DLD1 (cell line): ENCODE results near the gene SLC28A1.

Experiments used
- in situ Hi-C: cut with HindIII; loops from 2 replicates; pipeline ENCODE4 v1.10.0; 2017; ENCODE audit warnings: low sequenced_read_pairs

The SLC28A1 gene

DNA sequence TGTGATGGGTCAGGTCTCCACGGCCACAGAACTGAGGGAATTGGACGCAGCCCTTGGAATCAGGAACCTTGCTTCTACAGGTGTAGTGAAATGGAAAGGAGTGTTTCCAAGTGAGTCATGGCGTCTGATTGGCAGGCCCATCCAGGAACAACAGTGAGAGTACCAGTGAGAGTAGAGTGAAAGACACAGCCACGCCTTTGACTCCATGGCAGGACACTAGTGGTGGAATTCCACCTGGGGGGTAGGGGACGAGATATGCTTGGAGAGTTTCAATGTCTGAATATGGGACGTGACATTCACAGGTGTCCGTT lies 3.0 kb upstream of the SLC28A1 start:
- in situ Hi-C loops, result no loop called here

GRCh38 chr15:84883466-84883865 lies 996 bp upstream of the SLC28A1 start:
- in situ Hi-C loops, result no loop called here

DNA sequence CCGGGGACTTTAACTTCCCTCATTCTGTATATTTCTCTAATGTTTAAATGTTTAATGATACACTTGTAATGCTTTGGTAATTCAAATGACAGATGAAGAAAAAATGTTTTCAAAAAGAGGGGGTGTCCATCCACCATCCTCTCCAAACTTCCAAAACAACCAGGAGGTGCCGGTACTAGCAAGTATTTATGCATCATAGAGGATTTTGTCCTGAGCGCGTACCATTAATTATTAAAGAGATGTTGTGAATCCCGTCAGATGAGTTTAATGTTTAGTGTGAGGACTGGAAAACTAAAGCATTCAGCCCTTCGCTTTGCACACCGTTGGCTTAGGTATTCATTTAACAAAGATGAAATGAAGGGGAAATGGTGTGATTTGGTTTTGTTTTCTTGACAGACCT lies 1.3 kb downstream of the SLC28A1 start:
- in situ Hi-C loops, result no loop called here

GRCh38 chr15:84886211-84886983 lies 1.9 kb downstream of the SLC28A1 start:
- in situ Hi-C loops, result no loop called here

GRCh38 chr15:84886984-84887299 lies 2.5 kb downstream of the SLC28A1 start:
- in situ Hi-C loops, result no loop called here

DNA sequence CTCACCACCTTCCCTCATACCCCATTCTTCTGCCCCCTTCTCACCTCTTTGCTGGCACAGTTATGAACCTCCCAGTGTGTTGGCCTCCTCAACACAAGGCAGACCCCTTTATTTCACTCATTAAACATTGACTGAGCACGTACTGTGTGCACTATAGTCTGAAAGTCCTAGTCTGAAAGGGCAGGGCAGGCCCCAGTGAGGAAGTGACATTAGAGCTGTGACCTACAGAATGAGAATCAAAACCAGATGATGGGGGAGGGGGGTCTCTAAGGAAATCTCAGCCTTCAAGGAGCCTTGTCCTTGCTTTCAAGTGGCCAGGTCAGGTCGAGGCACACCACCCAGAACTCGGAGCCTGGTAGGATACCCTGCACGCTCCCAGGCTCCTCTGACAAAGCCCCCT lies 3.5 kb downstream of the SLC28A1 start:
- in situ Hi-C loops, result no loop called here

GRCh38 chr15:84888639-84889038 lies 4.2 kb downstream of the SLC28A1 start:
- in situ Hi-C loops, result no loop called here

GRCh38 chr15:84889313-84889990 lies 5.0 kb downstream of the SLC28A1 start:
- in situ Hi-C loops, result no loop called here

DNA sequence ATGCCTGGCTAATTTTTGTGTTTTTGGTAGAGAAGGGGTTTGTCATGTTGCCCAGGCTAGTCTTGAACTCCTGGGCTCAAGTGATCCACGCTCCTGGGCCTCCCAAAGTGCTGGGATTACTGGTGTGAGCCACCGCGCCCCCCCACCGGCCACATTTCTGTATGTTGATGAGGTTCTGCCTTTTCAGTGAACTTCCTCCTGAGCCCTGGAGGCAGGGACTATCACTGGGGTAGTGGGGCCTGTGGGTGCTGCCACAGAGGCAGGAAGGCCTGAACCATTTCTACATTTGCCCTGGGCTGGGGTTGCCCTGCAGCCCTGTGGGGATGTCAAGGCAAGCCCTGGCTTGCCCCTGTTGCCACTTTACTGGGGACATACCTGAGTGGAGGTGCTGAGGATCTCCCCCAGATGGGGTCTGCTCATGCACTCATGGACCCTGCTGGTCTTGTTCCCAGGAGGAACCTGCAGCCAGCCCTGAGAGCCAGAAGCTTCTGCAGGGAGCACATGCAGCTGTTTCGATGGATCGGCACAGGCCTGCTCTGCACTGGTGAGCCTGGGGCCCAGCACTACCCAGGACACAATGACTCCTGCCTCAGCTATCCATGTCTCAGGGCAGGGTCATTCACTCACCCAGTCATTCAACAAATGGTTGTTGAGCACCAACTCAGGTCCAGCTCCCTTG lies 5.7 kb downstream of the SLC28A1 start:
- in situ Hi-C loops, result loop anchor here (5.0 kb wide), 1 partner anchor 53 kb away; no protein-coding TSS in a partner anchor

DNA sequence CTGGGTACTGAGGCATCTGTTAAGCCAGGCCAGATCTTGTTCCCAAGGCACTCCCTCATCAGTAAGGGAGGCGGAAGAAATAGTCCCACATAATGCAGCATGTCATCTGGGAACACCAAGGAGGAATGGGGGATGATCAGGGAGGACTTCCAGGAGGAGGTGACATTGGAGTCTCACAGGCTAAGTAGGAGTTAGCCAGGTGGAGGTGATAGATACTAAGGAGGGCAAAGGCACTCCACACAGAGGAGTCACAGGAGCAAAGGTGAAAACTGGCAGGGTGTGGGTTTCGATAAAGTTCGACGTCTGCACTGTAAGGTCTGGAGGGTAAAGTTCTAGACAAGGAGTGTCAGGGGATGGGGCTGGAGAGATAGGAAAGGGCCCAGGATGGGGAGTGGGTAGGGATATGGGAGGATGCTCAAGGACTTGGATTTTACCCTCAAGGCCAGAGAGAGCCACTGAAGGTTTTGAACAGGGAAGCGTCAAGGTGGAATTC lies 6.3 kb downstream of the SLC28A1 start:
- in situ Hi-C loops, result loop anchor here (5.0 kb wide), 1 partner anchor 53 kb away; no protein-coding TSS in a partner anchor

- in situ Hi-C loops, result loop anchor here (5.0 kb wide), 1 partner anchor 54 kb away; no protein-coding TSS in a partner anchor
These were observed 6.9 kb downstream of the SLC28A1 start for GRCh38 chr15:84891339-84891738.

DNA sequence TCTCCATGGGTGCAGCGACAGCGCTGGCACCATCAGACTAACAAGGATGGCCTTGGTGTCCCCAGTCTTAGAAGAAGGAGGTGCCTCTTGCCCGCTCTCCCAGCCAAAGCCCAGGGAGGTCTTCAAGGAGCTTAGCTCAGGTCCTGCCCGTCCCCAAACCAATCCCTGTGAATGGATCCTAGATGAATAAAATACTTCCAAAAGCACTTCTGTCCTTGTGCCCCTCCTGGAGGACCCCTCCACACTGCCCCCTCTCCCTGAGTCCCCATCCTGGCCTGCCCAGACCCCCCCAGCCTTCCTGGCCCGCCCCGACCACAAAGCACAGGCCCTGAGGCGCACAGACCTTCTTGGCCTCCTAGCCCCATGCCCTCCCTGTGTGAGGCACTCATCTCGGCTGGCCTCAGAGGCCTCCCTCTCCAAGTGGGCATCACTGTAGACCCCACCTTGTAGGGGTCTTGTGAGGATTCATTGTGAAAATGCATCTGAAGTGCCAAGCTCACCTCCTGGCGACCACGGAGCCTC lies 8.4 kb downstream of the SLC28A1 start:
- in situ Hi-C loops, result loop anchor here (5.0 kb wide), 1 partner anchor 56 kb away; no protein-coding TSS in a partner anchor

- in situ Hi-C loops, result loop anchor here (5.0 kb wide), 1 partner anchor 56 kb away; no protein-coding TSS in a partner anchor
These were observed 9.1 kb downstream of the SLC28A1 start for GRCh38 chr15:84893607-84894006.

DNA sequence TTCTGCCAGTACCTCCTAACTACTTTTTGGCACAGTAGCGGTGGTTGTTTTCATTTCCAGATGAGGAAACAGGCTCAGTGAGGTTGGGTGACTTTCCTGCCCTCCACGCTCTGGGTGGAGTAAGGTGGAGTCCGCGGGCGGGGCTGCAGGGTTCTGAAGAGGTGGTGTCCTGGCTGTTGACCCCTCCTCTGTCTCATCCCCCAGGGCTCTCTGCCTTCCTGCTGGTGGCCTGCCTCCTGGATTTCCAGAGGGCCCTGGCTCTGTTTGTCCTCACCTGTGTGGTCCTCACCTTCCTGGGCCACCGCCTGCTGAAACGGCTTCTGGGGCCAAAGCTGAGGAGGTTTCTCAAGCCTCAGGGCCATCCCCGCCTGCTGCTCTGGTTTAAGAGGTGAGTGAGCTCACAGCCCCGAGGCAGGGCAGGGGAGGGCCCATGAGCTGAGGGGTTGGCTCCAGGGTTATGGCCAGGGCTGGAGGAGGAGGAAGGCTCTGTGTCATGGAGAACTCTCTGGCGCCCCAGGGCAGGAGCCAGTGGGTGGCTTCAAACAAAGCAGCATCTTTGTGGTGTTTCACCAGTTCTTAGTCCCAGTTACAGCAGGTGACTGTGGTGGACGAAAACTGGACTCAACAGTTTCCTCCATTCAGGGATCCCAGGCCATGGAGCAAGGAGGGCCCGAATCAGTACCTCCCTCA lies 10.4 kb downstream of the SLC28A1 start:
- in situ Hi-C loops, result loop anchor here (5.0 kb wide), 1 partner anchor 58 kb away; no protein-coding TSS in a partner anchor

DNA sequence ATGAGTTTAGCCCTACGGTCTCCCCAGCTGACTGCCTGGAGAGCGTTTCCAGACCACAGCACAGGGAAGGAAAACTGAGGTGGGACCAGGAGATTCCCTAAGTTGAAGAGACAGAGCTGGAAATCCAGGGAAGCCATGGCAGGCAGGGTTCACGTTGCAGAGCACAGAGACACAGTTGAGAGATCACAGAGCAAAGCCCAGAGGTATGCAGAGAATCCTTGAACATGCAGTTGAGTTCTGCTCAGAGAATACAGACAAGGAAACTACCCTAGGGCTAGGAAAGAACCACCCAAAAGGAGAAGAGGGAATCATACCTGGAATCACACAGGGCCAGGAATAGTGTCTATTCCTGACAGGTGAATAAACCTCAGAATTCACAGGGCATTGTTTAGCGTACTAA lies 14.3 kb downstream of the SLC28A1 start:
- in situ Hi-C loops, result no loop called here

GRCh38 chr15:84899750-84900149 lies 15.3 kb downstream of the SLC28A1 start:
- in situ Hi-C loops, result no loop called here

DNA sequence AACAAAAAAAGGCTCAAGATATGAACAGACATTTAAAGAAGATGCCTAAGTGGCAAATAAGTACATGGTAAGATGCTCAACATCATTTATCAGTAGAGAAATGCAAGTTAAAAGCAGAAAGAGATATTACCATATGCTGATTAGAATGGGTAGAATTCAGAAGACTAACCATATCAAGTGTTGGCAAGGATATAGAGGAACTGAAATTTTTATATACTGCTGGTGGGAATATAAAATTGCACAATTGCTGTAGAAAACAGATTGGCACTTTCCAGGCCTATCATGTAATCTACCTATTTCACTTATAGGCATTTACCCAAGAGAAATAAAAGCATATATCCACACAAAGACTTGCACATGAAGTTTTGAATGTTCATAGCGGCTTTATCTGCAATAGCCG lies 17.1 kb downstream of the SLC28A1 start:
- in situ Hi-C loops, result no loop called here

GRCh38 chr15:84903751-84904150 lies 19.3 kb downstream of the SLC28A1 start:
- in situ Hi-C loops, result no loop called here

DNA sequence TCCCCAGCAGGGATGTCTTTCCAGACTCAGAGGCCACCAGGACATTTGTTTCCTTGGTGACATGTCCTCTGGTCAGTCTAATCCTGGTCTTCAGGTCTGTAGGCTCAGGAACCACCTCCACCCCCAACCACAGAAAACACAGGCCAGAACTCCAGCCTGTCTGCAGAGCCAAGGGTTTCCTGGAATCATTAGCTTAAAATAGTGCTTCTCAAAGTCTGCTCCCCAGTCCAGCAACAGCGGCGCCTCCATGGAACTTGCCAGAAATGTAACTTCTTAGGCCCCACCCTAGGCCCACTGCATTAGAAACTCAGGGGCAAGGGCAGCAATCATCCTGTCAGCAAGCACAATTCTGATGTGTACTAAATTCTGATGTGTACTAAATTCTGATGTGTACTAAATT lies 20.0 kb downstream of the SLC28A1 start:
- in situ Hi-C loops, result no loop called here

DNA sequence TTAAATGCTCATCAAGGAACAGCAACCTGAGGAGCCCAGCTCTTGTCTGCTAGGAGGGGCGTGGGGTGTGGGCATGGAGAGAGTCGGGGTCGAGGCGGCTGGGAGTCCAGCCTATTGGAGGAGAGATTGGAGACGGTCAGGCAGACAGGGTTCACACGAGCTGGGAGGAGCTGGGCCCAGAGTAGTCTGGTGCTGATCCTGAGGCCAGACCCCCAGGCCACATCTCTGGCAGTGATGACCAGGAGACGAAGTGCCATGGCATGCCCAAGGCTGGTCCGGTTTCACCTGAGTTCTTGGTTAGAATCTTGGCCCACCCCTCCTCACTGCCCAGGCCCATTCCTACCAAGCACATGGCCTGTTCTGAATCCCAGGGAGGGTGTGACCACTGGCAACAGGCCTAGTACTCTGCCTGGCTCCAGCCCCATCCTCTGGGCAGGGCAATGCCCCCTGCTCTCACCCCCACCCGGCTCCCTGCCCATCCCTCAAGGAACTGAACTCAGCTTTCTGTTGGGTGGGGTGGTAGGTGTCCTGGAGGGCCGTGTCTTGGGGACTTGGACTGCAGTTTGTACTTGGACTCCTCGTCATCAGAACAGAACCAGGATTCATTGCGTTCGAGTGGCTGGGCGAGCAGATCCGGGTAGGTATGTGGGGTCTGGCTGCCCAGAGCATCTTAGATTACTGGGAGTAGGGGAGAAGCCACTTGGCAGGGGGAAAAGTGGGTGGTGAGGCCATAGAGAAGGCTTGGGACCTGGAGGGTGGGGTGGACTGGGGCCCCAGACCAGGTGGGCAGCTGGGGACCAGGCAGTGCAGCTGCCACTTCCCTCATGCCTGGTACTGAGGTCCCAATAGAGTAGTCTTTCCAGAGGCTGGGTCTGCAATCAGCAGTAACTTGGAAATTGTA lies 20.8 kb downstream of the SLC28A1 start:
- in situ Hi-C loops, result no loop called here
